ENCODE results near the gene FARP1.
"Not testable (repeated sequence)": the region's sequence is repeated elsewhere in the genome, so short reads cannot be mapped to it uniquely, and the experiment has no call there.

FARP1 gene

GRCh38 chr13:98264877-98265276 lies 122.0 kb downstream of the FARP1 start:
- no peak for DNase-seq

- DNase-seq: no peak
These were observed 123.0 kb downstream of the FARP1 start for GRCh38 chr13:98265692-98266551.

- no peak for DNase-seq
These were observed 124.4 kb downstream of the FARP1 start for GRCh38 chr13:98267080-98267912.

DNA sequence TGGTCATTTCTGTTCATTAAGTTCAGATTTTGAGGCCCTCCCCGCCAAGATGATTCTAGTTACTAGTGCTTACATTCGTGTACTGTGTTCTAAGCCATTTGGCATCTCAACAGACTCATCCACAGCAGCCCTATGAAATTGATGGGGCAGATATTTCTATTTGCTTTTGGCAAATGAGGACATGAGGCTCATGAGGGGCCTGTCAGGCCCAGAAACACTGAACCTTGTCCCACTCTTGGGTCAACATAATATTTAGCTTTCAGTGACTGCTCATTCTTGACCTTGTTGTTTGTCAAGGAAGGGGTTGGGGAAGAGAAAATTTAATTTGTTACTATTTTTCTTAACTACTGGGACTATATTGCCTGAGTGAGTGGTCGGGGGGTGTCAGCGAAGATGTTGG lies 126.5 kb downstream of the FARP1 start:
- DNase-seq: no peak

- DNase-seq: no peak
These were observed 127.9 kb downstream of the FARP1 start for GRCh38 chr13:98270819-98271218.

DNA sequence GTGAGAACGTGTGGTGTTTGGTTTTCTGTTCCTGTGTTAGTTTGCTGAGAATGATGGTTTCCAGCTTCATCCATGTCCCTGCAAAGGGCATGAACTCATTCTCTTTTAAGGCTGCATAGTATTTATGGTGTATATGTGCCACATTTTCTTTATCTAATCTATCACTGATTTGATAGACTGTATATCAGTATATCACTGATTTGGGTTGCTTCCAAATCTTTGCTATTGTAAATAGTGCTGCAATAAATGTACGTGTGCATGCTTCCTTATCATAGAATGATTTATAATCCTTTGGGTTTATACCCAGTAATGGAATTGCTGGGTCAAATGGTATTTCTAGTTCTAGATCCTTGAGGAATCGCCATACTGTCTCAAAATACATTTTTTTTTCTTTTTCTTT lies 128.8 kb downstream of the FARP1 start:
- DNase-seq: not testable (repeated sequence)

DNA sequence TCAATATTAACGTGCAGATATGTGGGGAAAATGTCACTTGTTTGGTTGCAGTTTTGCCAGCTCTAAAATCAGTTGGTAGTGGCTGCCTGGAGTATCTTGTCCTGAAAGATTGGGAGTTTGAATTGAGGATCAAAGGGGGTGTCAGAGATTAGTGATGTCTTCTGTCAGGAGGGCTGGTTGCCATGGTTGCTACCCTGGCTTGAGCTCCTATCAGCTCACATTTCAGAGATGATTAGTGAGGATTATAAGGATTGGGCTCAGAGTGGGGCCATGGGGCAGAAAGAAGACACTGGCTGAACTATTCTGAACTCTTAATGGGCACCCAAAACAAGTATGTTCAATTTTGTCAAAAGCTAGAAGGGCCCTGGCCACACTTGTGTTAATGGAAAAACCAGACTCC lies 129.7 kb downstream of the FARP1 start:
- DNase-seq: no peak

- no peak for DNase-seq
These were observed 130.4 kb downstream of the FARP1 start for GRCh38 chr13:98273067-98273823.

GRCh38 chr13:98273824-98274742 lies 131.2 kb downstream of the FARP1 start:
- DNase-seq: no peak

DNA sequence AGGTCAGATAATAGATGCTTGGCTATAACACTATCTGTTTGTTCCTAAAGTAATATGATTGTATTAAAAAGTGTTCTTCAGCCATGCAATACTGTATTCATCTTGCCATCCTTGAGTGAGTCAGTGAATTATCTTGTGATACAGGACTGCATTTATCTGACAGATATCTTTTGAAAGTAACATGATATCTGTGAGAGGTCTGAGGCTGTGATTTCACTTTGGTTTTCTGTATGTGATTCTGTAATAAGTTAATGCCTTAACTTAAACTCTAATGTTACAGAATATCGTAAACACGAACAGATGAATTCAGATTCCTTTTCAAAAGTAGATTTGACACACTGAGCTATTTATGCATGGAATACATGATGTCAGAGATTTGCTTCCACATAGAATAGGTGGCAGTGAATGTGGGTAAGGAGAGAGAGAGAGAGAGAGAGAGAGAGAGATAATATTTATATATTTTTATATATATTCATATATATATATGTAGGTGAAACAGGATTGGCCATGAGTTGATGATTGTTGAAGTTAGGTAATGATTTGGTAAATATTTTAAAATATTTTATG lies 132.1 kb downstream of the FARP1 start:
- DNase-seq: no peak

GRCh38 chr13:98275681-98276171 lies 132.8 kb downstream of the FARP1 start:
- DNase-seq: no peak

DNA sequence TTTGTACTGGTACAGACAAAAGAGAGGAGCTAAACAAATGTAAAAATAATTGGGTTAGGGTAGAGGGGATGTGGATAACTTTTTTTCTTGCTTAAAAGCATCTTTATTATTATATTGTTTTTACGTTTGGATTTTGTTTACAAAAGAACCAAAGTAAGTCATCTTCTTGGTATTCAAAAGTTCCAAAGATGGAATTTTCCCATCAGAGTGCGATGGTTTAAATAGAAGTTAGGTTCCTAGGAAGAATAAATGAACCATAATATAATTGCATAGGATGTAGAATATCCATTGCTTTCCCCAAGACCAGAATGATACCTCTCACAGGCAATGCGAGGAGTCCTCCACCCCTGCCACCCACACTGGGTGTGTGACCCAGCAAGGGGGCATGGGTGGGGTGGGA lies 133.6 kb downstream of the FARP1 start:
- DNase-seq: no peak

DNA sequence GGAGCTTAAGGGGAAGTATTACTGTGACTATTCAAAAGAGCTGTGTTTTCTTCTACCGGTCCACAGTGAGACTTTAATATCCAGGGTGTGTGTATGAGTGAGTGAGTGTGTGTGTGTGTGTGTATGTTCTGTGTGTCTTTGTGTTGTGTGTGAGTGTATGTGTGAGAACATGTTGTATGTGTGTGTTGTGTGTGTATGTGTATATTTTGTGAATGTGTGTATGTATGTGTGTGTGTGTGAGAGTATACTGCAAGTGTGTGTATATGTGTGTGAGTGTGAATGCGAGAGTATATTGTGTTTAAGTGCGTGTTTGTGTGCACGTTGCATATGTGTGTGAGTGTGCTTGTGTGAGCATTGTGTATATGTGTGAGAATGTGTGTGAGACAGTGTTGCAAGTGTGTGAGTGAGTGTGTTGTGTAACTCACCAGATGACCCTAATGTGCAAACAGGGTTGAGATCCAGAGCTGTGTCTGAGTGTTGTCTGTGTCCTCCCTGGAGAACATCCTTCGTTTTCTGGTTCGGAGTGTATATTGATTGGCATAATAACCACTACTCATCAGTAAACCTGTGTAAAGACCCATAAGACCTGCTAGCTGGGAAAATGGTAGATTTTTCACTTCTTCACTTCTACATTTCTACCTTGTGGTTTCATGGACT lies 135.3 kb downstream of the FARP1 start:
- no peak for DNase-seq

- no peak for DNase-seq
These were observed 136.7 kb downstream of the FARP1 start for GRCh38 chr13:98279473-98280175.

DNA sequence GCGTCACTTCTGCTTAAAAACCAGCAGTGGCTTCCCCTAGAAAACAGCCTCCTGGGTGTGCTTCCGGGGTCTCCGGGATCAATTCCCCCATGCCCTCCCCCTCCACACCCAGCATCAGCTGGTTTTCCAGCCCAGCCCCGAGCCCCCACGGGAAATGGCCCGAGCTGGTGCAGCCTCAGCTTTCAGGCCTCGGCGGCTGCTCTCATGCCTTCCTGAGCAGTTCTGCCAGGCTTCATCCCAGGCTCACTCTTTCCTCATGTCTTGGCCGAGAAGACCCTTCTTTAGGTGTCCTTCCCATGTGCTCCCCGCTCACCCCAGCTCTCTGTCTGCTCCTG lies 137.2 kb downstream of the FARP1 start:
- no peak for DNase-seq

DNA sequence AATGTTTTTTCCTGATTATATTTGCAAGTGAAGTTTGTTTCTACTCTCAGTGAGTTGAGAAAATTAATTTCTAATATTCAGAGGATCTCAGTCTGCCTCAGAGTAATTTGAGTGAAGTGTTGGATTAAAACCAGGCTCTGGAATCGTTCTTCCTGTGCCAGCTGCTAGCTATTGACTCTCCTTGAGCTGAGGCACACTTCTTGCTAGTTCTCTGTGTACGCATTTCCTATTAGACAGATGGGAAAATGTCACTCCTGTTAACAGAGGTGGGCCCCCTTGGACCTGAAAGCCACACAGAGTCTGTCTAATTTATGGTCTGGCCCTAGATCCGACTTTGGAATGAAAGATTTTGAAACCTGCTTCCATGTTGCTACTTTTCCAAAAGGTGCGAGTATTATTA lies 141.8 kb downstream of the FARP1 start:
- DNase-seq: no peak

GRCh38 chr13:98285317-98285716 lies 142.4 kb downstream of the FARP1 start:
- DNase-seq: no peak

GRCh38 chr13:98285852-98286594 lies 143.1 kb downstream of the FARP1 start:
- no peak for DNase-seq

DNA sequence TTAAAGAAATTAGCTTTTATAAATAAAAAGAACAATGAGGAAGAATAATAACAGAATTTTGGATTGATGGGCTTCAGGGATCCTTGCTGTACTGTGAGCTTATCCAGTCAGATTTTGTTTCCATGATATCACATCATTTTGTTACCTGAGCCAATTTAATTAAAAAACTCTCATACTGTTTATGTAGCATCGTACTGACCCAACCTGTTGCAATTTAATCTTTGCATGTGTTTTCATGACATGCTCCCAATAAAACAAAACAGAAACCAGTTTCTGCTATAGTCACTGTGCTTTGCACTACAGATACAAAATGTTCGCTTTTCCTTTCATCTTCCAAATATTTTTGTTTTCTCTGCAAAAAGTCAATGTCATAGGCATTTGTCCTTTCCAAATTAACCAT lies 143.9 kb downstream of the FARP1 start:
- DNase-seq: no peak

DNA sequence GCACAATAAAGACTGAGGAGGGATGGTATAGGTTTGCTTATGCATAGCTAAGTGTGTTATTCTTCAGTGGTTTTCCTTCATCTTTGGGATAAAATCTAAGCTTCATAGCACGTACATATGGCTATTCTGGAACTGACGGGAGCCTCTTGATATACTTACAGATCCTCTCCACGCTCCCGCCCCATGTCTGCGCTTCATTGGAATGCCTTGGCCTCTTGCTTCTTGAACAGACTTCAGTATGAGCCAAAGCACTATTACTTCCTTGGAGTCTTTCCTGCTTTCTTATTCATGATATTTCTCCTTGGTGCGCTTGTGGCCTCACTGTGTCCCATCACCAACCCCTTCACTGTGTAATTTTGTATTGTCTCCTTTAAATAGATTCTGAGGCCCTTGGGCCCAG lies 145.3 kb downstream of the FARP1 start:
- DNase-seq: no peak
